OCI-LY7 (cell line): ENCODE data around the gene DACT2. TPM values are rescaled to one million over a fixed set of nuclear protein-coding genes. Genes with fewer than 3 reads are reported as not detected.

Experiments used
- BruUV-seq: library from RNA; stranded (reverse); fragments of 400-500 nt; replicated peaks from 2 replicates; lab custom pipeline; 2021; lab: Mats Ljungman, UMichigan
- CTCF ChIA-PET: fragments of 300-600 bp; sonication (Branson Sonifier 250); formaldehyde crosslinking; loops from one replicate; lab custom pipeline; 2022; ENCODE audit warnings: antibody characterized with exemption; ENCODE audit not compliant: unreplicated experiment; lab: Charles Lee
- POLR2A ChIA-PET: fragments of 300-600 bp; sonication (Branson Sonifier 250); formaldehyde crosslinking; loops from one replicate; lab custom pipeline; 2022; ENCODE audit warnings: antibody characterized with exemption; lab: Charles Lee
- DNase-seq: peaks from one replicate; pipeline ENCODE4 v3.0.0-alpha.2; 2015; ENCODE audit warnings: low spot score
- H2AFZ ChIP-seq: fragments of 200-600 bp; sonication (generic), shearing (Covaris generic); 2 replicates; pipeline ENCODE4 v1.6.1; 2014; ENCODE audit warnings: mild to moderate bottlenecking, antibody characterized with exemption, low read length, moderate library complexity
- H3K27ac ChIP-seq: fragments of 200-600 bp; sonication (generic); 2 replicates; pipeline ENCODE4 v1.5.1; 2014; ENCODE audit warnings: mixed run types, low read depth, mild to moderate bottlenecking, moderate library complexity, low read length, inconsistent platforms; ENCODE audit not compliant: poor library complexity, severe bottlenecking
- H3K36me3 ChIP-seq: fragments of 200-600 bp; sonication (generic); 2 replicates; pipeline ENCODE4 v1.6.1; 2014; ENCODE audit warnings: mild to moderate bottlenecking, antibody characterized with exemption, low read length, moderate library complexity, mixed read lengths; ENCODE audit not compliant: insufficient read depth
- H3K4me1 ChIP-seq: fragments of 200-600 bp; sonication (generic); 2 replicates; pipeline ENCODE4 v1.5.1; 2014; ENCODE audit warnings: mild to moderate bottlenecking, low read length; ENCODE audit not compliant: insufficient read depth, poor library complexity, severe bottlenecking
- H3K4me2 ChIP-seq: fragments of 200-600 bp; sonication (generic); 2 replicates; pipeline ENCODE4 v1.6.1; 2014; ENCODE audit warnings: mild to moderate bottlenecking, low read length
- H3K4me3 ChIP-seq: fragments of 200-600 bp; sonication (generic); 2 replicates; pipeline ENCODE4 v1.5.1; 2014; ENCODE audit warnings: mild to moderate bottlenecking, low read depth, low read length; ENCODE audit not compliant: poor library complexity, severe bottlenecking
- H3K79me2 ChIP-seq: fragments of 200-600 bp; sonication (generic); 2 replicates; pipeline ENCODE4 v1.6.1; 2016; ENCODE audit warnings: low read depth, mild to moderate bottlenecking, low read length, moderate library complexity, mixed read lengths; ENCODE audit not compliant: insufficient read depth
- H3K9me2 ChIP-seq: fragments of 200-600 bp; sonication (generic); 2 replicates; pipeline ENCODE4 v1.6.1; 2016; ENCODE audit warnings: mild to moderate bottlenecking, low read length, mixed read lengths; ENCODE audit not compliant: insufficient read depth
- H3K9me3 ChIP-seq: fragments of 200-600 bp; sonication (generic); 2 replicates; pipeline ENCODE4 v1.6.1; 2014; ENCODE audit warnings: mild to moderate bottlenecking, mixed run types, low read length, mixed read lengths
- H4K20me1 ChIP-seq: fragments of 200-600 bp; sonication (generic); 2 replicates; pipeline ENCODE4 v1.6.1; 2014; ENCODE audit warnings: mild to moderate bottlenecking, antibody characterized with exemption, low read length, moderate library complexity, mixed read lengths; ENCODE audit not compliant: insufficient read depth
- CTCF ChIP-seq: fragments of 200-600 bp; sonication (generic); conservative IDR thresholded peaks from 2 replicates; pipeline ENCODE4 v1.5.1; 2014; ENCODE audit warnings: mild to moderate bottlenecking, antibody characterized with exemption, low read length, moderate library complexity, mixed read lengths
- EZH2phosphoT487 ChIP-seq: fragments of 200-600 bp; sonication (generic); IDR thresholded peaks from 2 replicates; pipeline ENCODE4 v1.6.1; 2018; ENCODE audit warnings: low read depth, borderline replicate concordance, mild to moderate bottlenecking, mixed run types, antibody characterized with exemption, low read length, moderate library complexity, mixed read lengths
- intact Hi-C: fragments of 100-400 bp; cut with micrococcal nuclease; formaldehyde crosslinking; loops from one replicate; pipeline ENCODE4 v1.10.0; 2022; ENCODE audit not compliant: unreplicated experiment
- total RNA-seq, 2 experiments: library from RNA; depleted of rRNA in 1 of 2; stranded (reverse); fragments of >200 nt in 1 of 2; shearing (Covaris generic) in 1 of 2; gene quantifications; 2 replicates each; pipeline ENCODE4 v1.2.3, GENCODE V29; 2014 to 2022

The DACT2 gene
- total RNA-seq, 2 experiments from 2014 or later, result not detected

- POLR2A ChIA-PET, result no interaction called here
- Histone ChIP-seq H4K20me1 (no peaks in the 10 kb centered on the region), H3K9me3 (no peaks in the 10 kb centered on the region), H3K36me3 (no peaks in the 10 kb centered on the region), H3K4me3 (no peak overlapping the region), H3K27ac (no peak overlapping the region), H3K79me2 (no peaks in the 10 kb centered on the region), H2AFZ (no peak overlapping the region), H3K9me2 (no peaks in the 10 kb centered on the region), H3K4me1 (no peaks in the 10 kb centered on the region), H3K4me2 (no peak overlapping the region)
- intact Hi-C loops, result no loop called here
- CTCF ChIA-PET, result no interaction called here
- BruUV-seq, result no TSS peak
- no peak for DNase-seq
- TF ChIP-seq EZH2phosphoT487 (no peak), CTCF (no peak)
Measured at GRCh38 chr6:168265827-168266815, 53.5 kb downstream of the DACT2 start.

GRCh38 chr6:168265394-168265793, 54.2 kb downstream of the DACT2 start:
- H3K4me1 ChIP-seq, result no peaks in the 10 kb centered on the region
- DNase-seq, result no peak
- H3K4me3 ChIP-seq, result no peak overlapping the region
- no peak overlapping the region for H3K27ac ChIP-seq
- no peak for TF ChIP-seq CTCF
- TF ChIP-seq EZH2phosphoT487, result no peak
- no peaks in the 10 kb centered on the region for H3K9me2 ChIP-seq
- no peak overlapping the region for H3K4me2 ChIP-seq
- BruUV-seq, result no TSS peak
- no peak overlapping the region for H2AFZ ChIP-seq
- H4K20me1 ChIP-seq, result no peaks in the 10 kb centered on the region
- ChIA-PET CTCF (no interaction called here), POLR2A (no interaction called here)
- H3K9me3 ChIP-seq, result no peaks in the 10 kb centered on the region
- H3K36me3 ChIP-seq, result no peaks in the 10 kb centered on the region
- intact Hi-C loops, result no loop called here
- H3K79me2 ChIP-seq, result no peaks in the 10 kb centered on the region
